CD4-positive, alpha-beta T cell (primary cell): ENCODE measurements around the gene SLC35A5. TPM values are rescaled to one million over a fixed set of nuclear protein-coding genes. Genes with fewer than 3 reads are reported as not detected.

ENCODE experiments used
- ATAC-seq: fragments of 200-7000 bp; cut with Tn5 transposase; one replicate; pipeline ENCODE4 v1.10.0; 2022; ENCODE audit warnings: mild to moderate bottlenecking; ENCODE audit not compliant: poor library complexity
- CTCF ChIA-PET: fragments of 350-600 bp; sonication (Branson Sonifier 250); formaldehyde crosslinking; loops from one replicate; lab custom pipeline; 2021; ENCODE audit warnings: antibody characterized with exemption, inconsistent platforms; lab: Charles Lee
- POLR2A ChIA-PET: fragments of 350-600 bp; sonication (Branson Sonifier 250); formaldehyde crosslinking; loops from one replicate; lab custom pipeline; 2021; ENCODE audit warnings: antibody characterized with exemption, inconsistent platforms; lab: Charles Lee
- DNase-seq, 14 experiments: peaks; one replicate each; pipeline ENCODE4 v3.0.0-alpha.2; 2013 to 2020; ENCODE audit warnings: mixed read lengths in 2 of 14
- H3K27ac ChIP-seq, 2 donors: one replicate each; pipeline versions ENCODE4 v1.5.1 to v1.7.0; 2013; ENCODE audit warnings: low read length in 2 of 2, low read depth in 1 of 2, mild to moderate bottlenecking in 1 of 2
- H3K27me3 ChIP-seq, 2 experiments: 1 replicate in 1 of 2; 2 replicates in 1 of 2; pipeline versions ENCODE4 v1.6.1 to v1.7.0; 2013; ENCODE audit warnings: low read length in 2 of 2, control low read depth in 1 of 2, mild to moderate bottlenecking in 1 of 2, moderate library complexity in 1 of 2; ENCODE audit not compliant: insufficient read depth in 2 of 2, control insufficient read depth in 1 of 2
- H3K36me3 ChIP-seq: one replicate; pipeline ENCODE4 v1.6.1; 2013; ENCODE audit warnings: low read length, control low read depth; ENCODE audit not compliant: insufficient read depth
- H3K4me1 ChIP-seq: one replicate; pipeline ENCODE4 v1.6.1; 2013; ENCODE audit warnings: low read length, control low read depth; ENCODE audit not compliant: insufficient read depth
- H3K4me3 ChIP-seq: one replicate; pipeline ENCODE4 v1.5.1; 2013; ENCODE audit warnings: mild to moderate bottlenecking, low read length, moderate library complexity
- H3K9me3 ChIP-seq, 2 experiments: 1 replicate in 1 of 2; 2 replicates in 1 of 2; pipeline versions ENCODE4 v1.6.1 to v1.7.0; 2013; ENCODE audit warnings: low read length in 2 of 2, mild to moderate bottlenecking in 2 of 2, control low read depth in 1 of 2, moderate library complexity in 1 of 2; ENCODE audit not compliant: control insufficient read depth in 1 of 2, insufficient read depth in 1 of 2
- H3K27ac Mint-ChIP-seq: one replicate; pipeline ENCODE4 v1.8.0; 2020; ENCODE audit warnings: mixed read lengths
- H3K27me3 Mint-ChIP-seq: one replicate; pipeline ENCODE4 v1.8.0; 2021; ENCODE audit warnings: mixed read lengths
- H3K36me3 Mint-ChIP-seq: one replicate; pipeline ENCODE4 v1.8.0; 2021; ENCODE audit warnings: low read depth, mixed read lengths
- H3K4me1 Mint-ChIP-seq: one replicate; pipeline ENCODE4 v1.8.0; 2021; ENCODE audit warnings: low read depth, mixed read lengths
- H3K4me3 Mint-ChIP-seq: one replicate; pipeline ENCODE4 v1.8.0; 2020; ENCODE audit warnings: mild to moderate bottlenecking, mixed read lengths
- H3K9me3 Mint-ChIP-seq: one replicate; pipeline ENCODE4 v1.8.0; 2020; ENCODE audit warnings: mixed read lengths
- CTCF ChIP-seq: fragments of 200-600 bp; IDR thresholded peaks from one replicate; pipeline ENCODE4 v1.8.0; 2022; ENCODE audit warnings: antibody characterized with exemption, mild to moderate bottlenecking
- intact Hi-C, 2 experiments: fragments of 100-400 bp; cut with DNase I in 1 of 2; cut with micrococcal nuclease in 1 of 2; formaldehyde crosslinking; loops; one replicate each; pipeline versions ENCODE4 v1.15.1 to v1.9.0; 2023 to 2025; cut with DNase I, micrococcal nuclease
- total RNA-seq, 174 experiments: library from RNA in 2 of 174; stranded (reverse) in 2 of 174; gene quantifications; one replicate each; pipeline ENCODE4 v1.2.3 and lab custom pipeline; 2021 to 2026

SLC35A5 gene
- total RNA-seq, 2 experiments from 2014 or later, result 4.6 to 7.3 TPM

GRCh38 chr3:112633191-112633590 is 71.3 kb downstream of the SLC35A5 start:
- no peak for TF ChIP-seq CTCF
- no peak for ATAC-seq
- Histone ChIP-seq H3K36me3 (no peaks in the 10 kb centered on the region), H3K4me1 (no peaks in the 10 kb centered on the region), H3K9me3 (no peaks in the 10 kb centered on the region), H3K27ac (no peak overlapping the region), H3K27me3 (no peaks in the 10 kb centered on the region), H3K4me3 (no peak overlapping the region)
- no peaks in the 10 kb centered on the region for H3K4me1 Mint-ChIP-seq
- DNase-seq, result no peak
- H3K36me3 Mint-ChIP-seq, result no peaks in the 10 kb centered on the region
- intact Hi-C loops, result no loop called here
- H3K4me3 Mint-ChIP-seq, result no peak overlapping the region
- no peak overlapping the region for H3K27ac Mint-ChIP-seq
- no peaks in the 10 kb centered on the region for H3K9me3 Mint-ChIP-seq
- POLR2A ChIA-PET, result no interaction called here
- CTCF ChIA-PET, result no interaction called here
- no peaks in the 10 kb centered on the region for H3K27me3 Mint-ChIP-seq

- no peak overlapping the region for H3K27ac ChIP-seq
- CTCF ChIA-PET, result interaction anchor here (1.2 kb wide), 1 partner anchor 9 kb away, joined by 3 read pairs; no protein-coding TSS in a partner anchor
- H3K9me3 ChIP-seq, result no peaks in the 10 kb centered on the region
- Mint-ChIP-seq H3K27me3 (no peaks in the 10 kb centered on the region), H3K36me3 (no peaks in the 10 kb centered on the region), H3K4me3 (no peak overlapping the region), H3K4me1 (no peaks in the 10 kb centered on the region), H3K9me3 (no peaks in the 10 kb centered on the region), H3K27ac (no peak overlapping the region)
- no peaks in the 10 kb centered on the region for H3K36me3 ChIP-seq
- H3K27me3 ChIP-seq, result no peaks in the 10 kb centered on the region
- ATAC-seq (no peak), DNase-seq (no peak)
- H3K4me3 ChIP-seq, result no peak overlapping the region
- intact Hi-C loops, result no loop called here
- POLR2A ChIA-PET, result no interaction called here
- no peaks in the 10 kb centered on the region for H3K4me1 ChIP-seq
- no peak for TF ChIP-seq CTCF
Observed at GRCh38 chr3:112633757-112634156, 71.9 kb downstream of the SLC35A5 start.

- POLR2A ChIA-PET, result interaction anchor here (0.6 kb wide), 1 partner anchor 787 kb away, joined by 4 read pairs; no protein-coding TSS in a partner anchor
Observed at GRCh38 chr3:112634786-112635541, 73.1 kb downstream of the SLC35A5 start.

More at GRCh38 chr3:112634786-112635541, 73.1 kb downstream of the SLC35A5 start:
- H3K4me3 ChIP-seq, result no peak overlapping the region
- intact Hi-C loops, result no loop called here
- H3K9me3 ChIP-seq, result no peaks in the 10 kb centered on the region
- no peaks in the 10 kb centered on the region for H3K36me3 ChIP-seq
- no peak for TF ChIP-seq CTCF
- no peaks in the 10 kb centered on the region for H3K27me3 Mint-ChIP-seq
- no peak overlapping the region for H3K27ac ChIP-seq
- H3K27ac Mint-ChIP-seq, result no peak overlapping the region
- CTCF ChIA-PET, result interaction anchor here (0.6 to 1.2 kb wide), 2 partner anchors 8 to 970 kb away, joined by 3 read pairs; no protein-coding TSS in a partner anchor
- ATAC-seq (no peak), DNase-seq (no peak)
- no peaks in the 10 kb centered on the region for H3K4me1 Mint-ChIP-seq
- no peaks in the 10 kb centered on the region for H3K9me3 Mint-ChIP-seq
- H3K27me3 ChIP-seq, result no peaks in the 10 kb centered on the region
- H3K4me1 ChIP-seq, result no peaks in the 10 kb centered on the region
- no peaks in the 10 kb centered on the region for H3K36me3 Mint-ChIP-seq
- no peak overlapping the region for H3K4me3 Mint-ChIP-seq

Other genes starting within 250 kb of the SLC35A5 start
- 1 to 10 TPM; 5.2 to 6.9 TPM for gene CD200, start 228.9 kb upstream of the SLC35A5 start, total RNA-seq
- 1 to 10 TPM; 8.5 to 9.6 TPM for gene BTLA, start 62.6 kb upstream of the SLC35A5 start, total RNA-seq
- gene ATG3, start 83 bp upstream of the SLC35A5 start, total RNA-seq, result 10 to 100 TPM; 43.3 to 43.8 TPM
- gene CCDC80, start 79.1 kb downstream of the SLC35A5 start, total RNA-seq, result not detected